GM20000 (cell line): Measurements from ENCODE around the gene CARMIL3.
A peak's percentile ranks its signal among the peaks of the same experiment; 100 is the strongest.

ENCODE experiments used
- DNase-seq: peaks from one replicate; pipeline ENCODE4 v3.0.0; 2012; ENCODE audit warnings: low spot score
- CTCF ChIP-seq: IDR thresholded peaks from 2 replicates; pipeline ENCODE4 v1.5.1; 2012; ENCODE audit warnings: mild to moderate bottlenecking, control low read depth; ENCODE audit errors: extremely low read depth, missing control alignments

The CARMIL3 gene

GRCh38 chr14:24092110-24092504 lies 40.3 kb downstream of the CARMIL3 start:
- no peak for DNase-seq
- no peak for TF ChIP-seq CTCF

- TF ChIP-seq CTCF: no peak
- DNase-seq: no peak
Measured at GRCh38 chr14:24092505-24093206, 40.8 kb downstream of the CARMIL3 start.

- DNase-seq: no peak
- TF ChIP-seq CTCF: no peak
Measured at GRCh38 chr14:24093207-24093900, 41.5 kb downstream of the CARMIL3 start.

- TF ChIP-seq CTCF: no peak
- DNase-seq: peak; percentile 91
Measured at GRCh38 chr14:24093901-24094840, 42.4 kb downstream of the CARMIL3 start, which contains the start of gene PCK2. PCK2 (plus strand) TSS chr14:24094311; CDS start chr14:24094406, 95 bp downstream.

- no peak for TF ChIP-seq CTCF
- no peak for DNase-seq
Measured at GRCh38 chr14:24094841-24095270, 43.0 kb downstream of the CARMIL3 start.

- peak; percentile 96 for DNase-seq
- no peak for TF ChIP-seq CTCF
Measured at GRCh38 chr14:24095271-24096068, 43.7 kb downstream of the CARMIL3 start.
